Measurements from ENCODE around the gene USP35. TPM values are rescaled to one million over a fixed set of nuclear protein-coding genes. Genes with fewer than 3 reads are reported as not detected.

Gene USP35
- total RNA-seq, 1 experiment from 2014 or later, result 11.3 TPM

- H3K27me3 Mint-ChIP-seq (ENCODE audit: insufficient read depth, unreplicated experiment), result no peaks in the 10 kb centered on the region
- H3K4me1 ChIP-seq, result 0 out of 2 replicates have a peak, but pooled peaks cover 4% of the 10 kb centered on the region
- intact Hi-C loops (cut with micrococcal nuclease; ENCODE audit: unreplicated experiment), result no loop called here
- CTCF ChIA-PET, result interaction anchor here (0.8 to 0.9 kb wide), 2 partner anchors 60 to 276 kb away, joined by 3 read pairs; no protein-coding TSS in a partner anchor
- DNase-seq, result no peak
- H3K27me3 ChIP-seq (replicated peaks; ENCODE audit: control insufficient read depth, insufficient read depth, low read length), result no peaks in the 10 kb centered on the region
- H3K27ac Mint-ChIP-seq (ENCODE audit: unreplicated experiment), result no peak overlapping the region
- H3K4me1 Mint-ChIP-seq (ENCODE audit: low read depth, unreplicated experiment), result peaks cover 9% of the 10 kb centered on the region
- peaks cover 23% of the 10 kb centered on the region for H3K36me3 Mint-ChIP-seq (ENCODE audit: insufficient read depth, unreplicated experiment)
- TF ChIP-seq, protein P1, sequence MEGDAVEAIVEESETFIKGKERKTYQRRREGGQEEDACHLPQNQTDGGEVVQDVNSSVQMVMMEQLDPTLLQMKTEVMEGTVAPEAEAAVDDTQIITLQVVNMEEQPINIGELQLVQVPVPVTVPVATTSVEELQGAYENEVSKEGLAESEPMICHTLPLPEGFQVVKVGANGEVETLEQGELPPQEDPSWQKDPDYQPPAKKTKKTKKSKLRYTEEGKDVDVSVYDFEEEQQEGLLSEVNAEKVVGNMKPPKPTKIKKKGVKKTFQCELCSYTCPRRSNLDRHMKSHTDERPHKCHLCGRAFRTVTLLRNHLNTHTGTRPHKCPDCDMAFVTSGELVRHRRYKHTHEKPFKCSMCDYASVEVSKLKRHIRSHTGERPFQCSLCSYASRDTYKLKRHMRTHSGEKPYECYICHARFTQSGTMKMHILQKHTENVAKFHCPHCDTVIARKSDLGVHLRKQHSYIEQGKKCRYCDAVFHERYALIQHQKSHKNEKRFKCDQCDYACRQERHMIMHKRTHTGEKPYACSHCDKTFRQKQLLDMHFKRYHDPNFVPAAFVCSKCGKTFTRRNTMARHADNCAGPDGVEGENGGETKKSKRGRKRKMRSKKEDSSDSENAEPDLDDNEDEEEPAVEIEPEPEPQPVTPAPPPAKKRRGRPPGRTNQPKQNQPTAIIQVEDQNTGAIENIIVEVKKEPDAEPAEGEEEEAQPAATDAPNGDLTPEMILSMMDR (IDR thresholded peaks at IDR 0.05; ENCODE audit: insufficient read depth in 1 of 2, low read depth in 1 of 2, low read length in 1 of 2, severe bottlenecking in 1 of 2, unreplicated experiment in 1 of 2), result no peak
- POLR2A ChIA-PET, result no interaction called here
- H3K4me3 Mint-ChIP-seq (ENCODE audit: unreplicated experiment), result no peak overlapping the region
- no peaks in the 10 kb centered on the region for H3K9me3 ChIP-seq
- H3K4me3 ChIP-seq (ENCODE audit: low read depth, low read length), result no peak overlapping the region
- no TSS peak for BruUV-seq (replicated peaks)
- H3K36me3 ChIP-seq (ENCODE audit: control insufficient read depth, insufficient read depth, low read length), result no peaks in the 10 kb centered on the region
- no peaks in the 10 kb centered on the region for H3K9me3 Mint-ChIP-seq (ENCODE audit: unreplicated experiment)
These were observed 71.2 kb downstream of the USP35 start for GRCh38 chr11:78259777-78260487.

GRCh38 chr11:78261367-78261766 is 72.6 kb downstream of the USP35 start:
- CTCF ChIA-PET, result interaction anchor here (1.1 to 1.7 kb wide), 2 partner anchors 15 to 33 kb away, joined by 3 to 4 read pairs; no protein-coding TSS in a partner anchor
- H3K36me3 Mint-ChIP-seq (ENCODE audit: insufficient read depth, unreplicated experiment), result peaks cover 22% of the 10 kb centered on the region
- POLR2A ChIA-PET, result no interaction called here
- peaks cover 9% of the 10 kb centered on the region for H3K4me1 Mint-ChIP-seq (ENCODE audit: low read depth, unreplicated experiment)
- Histone ChIP-seq H3K36me3 (ENCODE audit: control insufficient read depth, insufficient read depth, low read length) (no peaks in the 10 kb centered on the region), H3K4me3 (ENCODE audit: low read depth, low read length) (no peak overlapping the region), H3K9me3 (no peaks in the 10 kb centered on the region), H3K27me3 (replicated peaks; ENCODE audit: control insufficient read depth, insufficient read depth, low read length) (no peaks in the 10 kb centered on the region), H3K4me1 (0 out of 2 replicates have a peak, but pooled peaks cover 4% of the 10 kb centered on the region)
- H3K9me3 Mint-ChIP-seq (ENCODE audit: unreplicated experiment), result no peaks in the 10 kb centered on the region
- intact Hi-C loops (cut with micrococcal nuclease; ENCODE audit: unreplicated experiment), result no loop called here
- no peaks in the 10 kb centered on the region for H3K27me3 Mint-ChIP-seq (ENCODE audit: insufficient read depth, unreplicated experiment)
- H3K4me3 Mint-ChIP-seq (ENCODE audit: unreplicated experiment), result no peak overlapping the region
- TF ChIP-seq, protein P1 (IDR thresholded peaks at IDR 0.05; ENCODE audit: insufficient read depth in 1 of 2, low read depth in 1 of 2, low read length in 1 of 2, severe bottlenecking in 1 of 2, unreplicated experiment in 1 of 2), result no peak
- DNase-seq, result no peak
- H3K27ac Mint-ChIP-seq (ENCODE audit: unreplicated experiment), result no peak overlapping the region
- no TSS peak for BruUV-seq (replicated peaks)

DNA sequence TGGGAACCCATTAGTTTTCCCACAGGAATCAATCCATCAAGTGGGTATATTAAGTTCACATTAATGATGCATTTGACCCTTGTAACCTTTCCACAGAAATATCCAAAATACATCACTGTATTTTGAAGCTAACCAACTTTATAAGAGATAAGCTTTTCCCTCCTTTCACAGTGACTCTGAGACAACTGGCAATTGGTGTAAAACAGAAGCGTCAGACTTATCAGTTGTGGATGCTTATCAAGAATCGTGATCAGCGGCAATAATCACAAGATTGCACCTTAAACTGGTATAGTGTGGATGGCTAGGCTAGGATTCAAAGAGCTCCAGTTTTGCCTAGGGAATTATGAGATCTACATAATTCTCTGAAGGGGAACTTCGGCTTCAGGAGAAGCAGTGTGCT is 73.1 kb downstream of the USP35 start:
- H3K36me3 Mint-ChIP-seq (ENCODE audit: insufficient read depth, unreplicated experiment), result peaks cover 24% of the 10 kb centered on the region
- POLR2A ChIA-PET, result no interaction called here
- no peaks in the 10 kb centered on the region for H3K36me3 ChIP-seq (ENCODE audit: control insufficient read depth, insufficient read depth, low read length)
- no peaks in the 10 kb centered on the region for H3K27me3 Mint-ChIP-seq (ENCODE audit: insufficient read depth, unreplicated experiment)
- no peaks in the 10 kb centered on the region for H3K9me3 ChIP-seq
- no peaks in the 10 kb centered on the region for H3K9me3 Mint-ChIP-seq (ENCODE audit: unreplicated experiment)
- H3K27me3 ChIP-seq (replicated peaks; ENCODE audit: control insufficient read depth, insufficient read depth, low read length), result no peaks in the 10 kb centered on the region
- intact Hi-C loops (cut with micrococcal nuclease; ENCODE audit: unreplicated experiment), result no loop called here
- no peak for DNase-seq
- no peak overlapping the region for H3K4me3 ChIP-seq (ENCODE audit: low read depth, low read length)
- peaks cover 9% of the 10 kb centered on the region for H3K4me1 Mint-ChIP-seq (ENCODE audit: low read depth, unreplicated experiment)
- H3K4me3 Mint-ChIP-seq (ENCODE audit: unreplicated experiment), result no peak overlapping the region
- no TSS peak for BruUV-seq (replicated peaks)
- CTCF ChIA-PET, result interaction anchor here (1.1 to 1.7 kb wide), 2 partner anchors 14 to 33 kb away, joined by 3 to 4 read pairs; no protein-coding TSS in a partner anchor
- TF ChIP-seq, protein P1 (IDR thresholded peaks at IDR 0.05; ENCODE audit: insufficient read depth in 1 of 2, low read depth in 1 of 2, low read length in 1 of 2, severe bottlenecking in 1 of 2, unreplicated experiment in 1 of 2), result no peak
- H3K27ac Mint-ChIP-seq (ENCODE audit: unreplicated experiment), result no peak overlapping the region
- 0 out of 2 replicates have a peak, but pooled peaks cover 4% of the 10 kb centered on the region for H3K4me1 ChIP-seq
